ENCODE data around the gene IL17RA. TPM values are rescaled to one million over a fixed set of nuclear protein-coding genes. Genes with fewer than 3 reads are reported as not detected.

Gene IL17RA
- total and polyA plus RNA-seq, 8 donors = 3.2 to 19.1 (median 8.7) TPM

GRCh38 chr22:17159504-17159951, 74.7 kb downstream of the IL17RA start:
- intact Hi-C loops (cut with DNase I; ENCODE audit: low total_unique reads) = no loop called here
- H3K4me1 ChIP-seq = peaks cover 20 to 53% (median 39%) of the 10 kb centered on the region in 4 donors
- TF ChIP-seq POLR2AphosphoS5 (IDR thresholded peaks at IDR 0.05) (peak in 2 of 3 donors; percentile 8 to 54), EP300 (IDR thresholded peaks at IDR 0.05) (no peak)
- no peaks in the 10 kb centered on the region for H3K9me3 ChIP-seq
- peak overlapping the region; percentile 66 to 89 (median 70) for H3K4me3 ChIP-seq
- H3K27ac ChIP-seq = peak overlapping the region; percentile 90 to 98 (median 93)
- H3K36me3 ChIP-seq = no peaks in the 10 kb centered on the region
- DNase-seq = peak; percentile 62 to 83
- WGBS, 5 donors = 4 to 9% (median 6%) methylated on average over 28 to 35 of the region's 35 CpGs
- H3K27me3 ChIP-seq = no peaks in the 10 kb centered on the region

GRCh38 chr22:17161991-17162390, 77.2 kb downstream of the IL17RA start:
- intact Hi-C loops (cut with DNase I; ENCODE audit: low total_unique reads) = no loop called here
- DNase-seq = no peak
- Histone ChIP-seq H3K27ac (no peak overlapping the region), H3K4me3 (no peak overlapping the region), H3K36me3 (no peaks in the 10 kb centered on the region), H3K9me3 (no peaks in the 10 kb centered on the region), H3K27me3 (no peaks in the 10 kb centered on the region), H3K4me1 (peaks cover 20 to 30% (median 29%) of the 10 kb centered on the region in 4 donors)
- WGBS, 5 donors = 91 to 97% (median 95%) methylated on average over 3 of the region's 3 CpGs
- no peak for TF ChIP-seq CTCF (IDR thresholded peaks at IDR 0.05)
- no peak for TF ChIP-seq POLR2A (IDR thresholded peaks at IDR 0.05)
- TF ChIP-seq EP300 (IDR thresholded peaks at IDR 0.05) = no peak
- no peak for TF ChIP-seq POLR2AphosphoS5 (IDR thresholded peaks at IDR 0.05)

GRCh38 chr22:17162731-17163130, 77.9 kb downstream of the IL17RA start:
- intact Hi-C loops (cut with DNase I; ENCODE audit: low total_unique reads) = no loop called here
- DNase-seq = no peak
- H3K4me1 ChIP-seq = peaks cover 13 to 27% (median 22%) of the 10 kb centered on the region in 4 donors
- TF ChIP-seq EP300 (IDR thresholded peaks at IDR 0.05) (no peak), POLR2A (IDR thresholded peaks at IDR 0.05) (no peak), POLR2AphosphoS5 (IDR thresholded peaks at IDR 0.05) (no peak), CTCF (IDR thresholded peaks at IDR 0.05) (no peak)
- no peaks in the 10 kb centered on the region for H3K36me3 ChIP-seq
- H3K9me3 ChIP-seq = no peaks in the 10 kb centered on the region
- H3K27me3 ChIP-seq = no peaks in the 10 kb centered on the region
- no peak overlapping the region for H3K27ac ChIP-seq
- 63 to 91% (median 80%) methylated on average over 8 of the region's 8 CpGs for WGBS, 5 donors
- H3K4me3 ChIP-seq = no peak overlapping the region

GRCh38 chr22:17164392-17165024, 79.7 kb downstream of the IL17RA start:
- Histone ChIP-seq H3K27me3 (no peaks in the 10 kb centered on the region), H3K9me3 (no peaks in the 10 kb centered on the region), H3K27ac (no peak overlapping the region), H3K4me3 (no peak overlapping the region), H3K4me1 (peaks cover 4 to 20% (median 10%) of the 10 kb centered on the region in 4 donors), H3K36me3 (no peaks in the 10 kb centered on the region)
- 85 to 91% (median 87%) methylated on average over 3 of the region's 3 CpGs for whole genome bisulfite sequencing, 5 donors
- DNase-seq = no peak
- intact Hi-C loops (cut with DNase I; ENCODE audit: low total_unique reads) = no loop called here
- TF ChIP-seq POLR2A (IDR thresholded peaks at IDR 0.05) (no peak), CTCF (IDR thresholded peaks at IDR 0.05) (no peak), POLR2AphosphoS5 (IDR thresholded peaks at IDR 0.05) (no peak), EP300 (IDR thresholded peaks at IDR 0.05) (no peak)

Other genes with a start within 250 kb of the IL17RA start
- gene GAB4, start 76.8 kb upstream of the IL17RA start, total RNA-seq = not detected
- not detected for gene GAB4, start 76.8 kb upstream of the IL17RA start, polyA plus RNA-seq
- gene TMEM121B, start 36.4 kb downstream of the IL17RA start, total RNA-seq = under 1 TPM in 2 of 5 donors, not detected in 3; 0.37 to 0.45 TPM
- under 1 TPM in 2 of 3 donors, not detected in 1; 0.08 to 0.12 TPM for gene TMEM121B, start 36.4 kb downstream of the IL17RA start, polyA plus RNA-seq
- gene HDHD5, start 74.3 kb downstream of the IL17RA start, total RNA-seq = 100 to 1,000 TPM in 1 of 5 donors, 10 to 100 TPM in 4; 22.8 to 190 (median 55.4) TPM
- 10 to 100 TPM; 26.5 to 31.8 (median 30.5) TPM for gene HDHD5, start 74.3 kb downstream of the IL17RA start, polyA plus RNA-seq
- 10 to 100 TPM in 4 of 5 donors, not detected in 1; 11.7 to 27.2 (median 15.1) TPM for gene ADA2, start 134.4 kb downstream of the IL17RA start, total RNA-seq
- gene ADA2, start 134.4 kb downstream of the IL17RA start, polyA plus RNA-seq = 1 to 10 TPM; 4.2 to 8.1 (median 6.5) TPM